GM06990 (cell line): ENCODE measurements around the gene LRRC26.
A peak's percentile ranks its signal among the peaks of the same experiment; 100 is the strongest.

Experiments
- DNase-seq: peaks from one replicate; pipeline ENCODE4 v3.0.0-alpha.2; 2011; ENCODE audit not compliant: insufficient read length; ENCODE audit errors: extremely low read depth
- H3K27me3 ChIP-seq: replicated peaks from 2 replicates; pipeline ENCODE4 v1.6.0; 2011; ENCODE audit warnings: low read length; ENCODE audit not compliant: control insufficient read depth, insufficient read depth
- H3K36me3 ChIP-seq: 2 replicates; pipeline ENCODE4 v1.5.1; 2011; ENCODE audit warnings: low read length; ENCODE audit not compliant: control insufficient read depth, insufficient read depth
- H3K4me3 ChIP-seq: replicated peaks from 2 replicates; pipeline ENCODE4 v1.5.1; 2011; ENCODE audit warnings: low read depth, mild to moderate bottlenecking, control low read depth, low read length
- TF ChIP-seq, protein P1 (sequence below): IDR thresholded peaks from 2 replicates; pipeline ENCODE4 v1.5.1; 2011; ENCODE audit warnings: low read length, control low read depth, mild to moderate bottlenecking, inconsistent platforms; ENCODE audit not compliant: insufficient read depth, poor library complexity, severe bottlenecking

Gene LRRC26

DNA sequence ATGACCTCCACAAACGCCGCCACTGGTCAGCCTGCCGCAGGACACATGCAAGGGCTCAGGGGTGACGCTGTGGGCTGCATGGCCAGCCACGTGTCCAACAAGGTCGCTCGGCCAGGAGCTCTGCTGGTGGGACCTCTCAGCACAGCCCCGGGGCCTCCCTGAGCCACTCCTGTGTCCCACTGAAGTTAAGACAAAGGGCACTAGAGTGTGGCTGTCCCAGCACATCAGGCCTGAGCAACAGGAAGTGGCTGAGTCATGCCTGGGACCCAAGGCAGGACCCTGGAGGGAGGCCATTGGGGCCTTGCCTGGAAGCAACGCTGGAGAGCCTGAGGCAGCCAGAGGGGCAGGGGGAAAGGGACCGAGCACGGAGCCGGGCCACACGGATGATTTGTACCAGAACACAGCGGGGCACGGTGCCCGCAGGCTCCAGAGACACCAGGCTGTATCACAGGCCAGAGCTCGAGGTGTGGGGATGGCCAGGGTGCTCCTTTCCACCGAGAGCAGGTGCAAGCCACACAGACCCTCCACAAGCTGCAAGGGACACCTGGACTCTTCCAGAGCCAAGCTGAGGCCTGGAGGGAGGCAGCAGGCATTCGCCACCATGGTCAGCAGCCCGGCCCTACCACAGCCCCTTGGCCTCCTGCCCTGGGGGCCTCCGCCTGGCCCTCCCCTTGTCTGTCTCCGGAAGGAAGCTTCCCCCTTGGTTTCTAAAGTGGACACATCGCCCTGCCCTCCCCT lies 8.5 kb upstream of the LRRC26 start:
- TF ChIP-seq, protein P1, sequence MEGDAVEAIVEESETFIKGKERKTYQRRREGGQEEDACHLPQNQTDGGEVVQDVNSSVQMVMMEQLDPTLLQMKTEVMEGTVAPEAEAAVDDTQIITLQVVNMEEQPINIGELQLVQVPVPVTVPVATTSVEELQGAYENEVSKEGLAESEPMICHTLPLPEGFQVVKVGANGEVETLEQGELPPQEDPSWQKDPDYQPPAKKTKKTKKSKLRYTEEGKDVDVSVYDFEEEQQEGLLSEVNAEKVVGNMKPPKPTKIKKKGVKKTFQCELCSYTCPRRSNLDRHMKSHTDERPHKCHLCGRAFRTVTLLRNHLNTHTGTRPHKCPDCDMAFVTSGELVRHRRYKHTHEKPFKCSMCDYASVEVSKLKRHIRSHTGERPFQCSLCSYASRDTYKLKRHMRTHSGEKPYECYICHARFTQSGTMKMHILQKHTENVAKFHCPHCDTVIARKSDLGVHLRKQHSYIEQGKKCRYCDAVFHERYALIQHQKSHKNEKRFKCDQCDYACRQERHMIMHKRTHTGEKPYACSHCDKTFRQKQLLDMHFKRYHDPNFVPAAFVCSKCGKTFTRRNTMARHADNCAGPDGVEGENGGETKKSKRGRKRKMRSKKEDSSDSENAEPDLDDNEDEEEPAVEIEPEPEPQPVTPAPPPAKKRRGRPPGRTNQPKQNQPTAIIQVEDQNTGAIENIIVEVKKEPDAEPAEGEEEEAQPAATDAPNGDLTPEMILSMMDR, result no peak
- no peak overlapping the region for H3K4me3 ChIP-seq
- no peak for DNase-seq
- H3K36me3 ChIP-seq, result peaks cover 24% of the 10 kb centered on the region
- no peaks in the 10 kb centered on the region; the same call in 1 of the 2 replicates for H3K27me3 ChIP-seq

DNA sequence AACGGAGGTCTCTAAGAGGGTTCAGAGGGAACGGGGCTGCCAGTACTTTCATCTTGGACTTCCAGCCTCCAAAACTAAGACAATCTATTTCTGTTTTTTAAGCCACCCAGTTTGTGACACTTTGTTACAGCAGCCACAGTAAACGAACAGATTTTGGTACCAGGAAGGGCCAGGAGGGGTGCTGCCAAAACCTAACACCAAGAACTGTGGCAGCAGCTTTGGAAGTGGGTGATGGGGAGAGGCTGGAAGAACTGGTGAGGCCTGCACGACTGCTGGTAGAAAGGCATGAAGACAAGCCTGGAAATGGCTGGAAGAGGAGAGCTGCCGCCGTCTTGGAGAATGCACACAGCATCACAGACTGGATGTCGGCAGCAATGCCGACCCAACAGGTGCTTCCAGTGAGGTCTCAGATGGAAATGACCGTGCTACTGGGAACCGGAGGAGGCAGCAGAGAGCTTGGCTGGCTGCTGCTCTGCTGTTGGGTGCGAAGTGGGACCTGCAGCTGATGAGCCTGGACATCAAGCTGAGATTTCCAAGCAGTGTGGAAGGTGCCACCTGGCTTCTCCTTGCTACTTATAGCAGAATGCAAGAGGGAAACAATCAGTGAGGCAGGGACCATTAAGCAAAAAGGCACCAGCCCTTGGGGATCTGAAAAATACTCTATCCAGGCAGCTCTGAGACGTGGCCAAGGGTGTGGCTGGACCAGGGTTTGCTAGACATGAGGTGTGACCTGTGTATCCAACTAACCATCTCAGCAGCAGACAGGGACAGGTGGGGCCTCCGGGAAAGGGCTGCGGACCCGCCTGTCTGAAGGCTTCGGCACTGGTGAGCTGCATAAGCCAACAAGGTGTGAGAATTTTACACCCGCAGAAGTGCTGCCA lies 6.7 kb upstream of the LRRC26 start:
- Histone ChIP-seq H3K27me3 (no peaks in the 10 kb centered on the region; the same call in 1 of the 2 replicates), H3K4me3 (no peak overlapping the region), H3K36me3 (peaks cover 15% of the 10 kb centered on the region)
- no peak for DNase-seq
- TF ChIP-seq, protein P1, result peak; percentile 48

DNA sequence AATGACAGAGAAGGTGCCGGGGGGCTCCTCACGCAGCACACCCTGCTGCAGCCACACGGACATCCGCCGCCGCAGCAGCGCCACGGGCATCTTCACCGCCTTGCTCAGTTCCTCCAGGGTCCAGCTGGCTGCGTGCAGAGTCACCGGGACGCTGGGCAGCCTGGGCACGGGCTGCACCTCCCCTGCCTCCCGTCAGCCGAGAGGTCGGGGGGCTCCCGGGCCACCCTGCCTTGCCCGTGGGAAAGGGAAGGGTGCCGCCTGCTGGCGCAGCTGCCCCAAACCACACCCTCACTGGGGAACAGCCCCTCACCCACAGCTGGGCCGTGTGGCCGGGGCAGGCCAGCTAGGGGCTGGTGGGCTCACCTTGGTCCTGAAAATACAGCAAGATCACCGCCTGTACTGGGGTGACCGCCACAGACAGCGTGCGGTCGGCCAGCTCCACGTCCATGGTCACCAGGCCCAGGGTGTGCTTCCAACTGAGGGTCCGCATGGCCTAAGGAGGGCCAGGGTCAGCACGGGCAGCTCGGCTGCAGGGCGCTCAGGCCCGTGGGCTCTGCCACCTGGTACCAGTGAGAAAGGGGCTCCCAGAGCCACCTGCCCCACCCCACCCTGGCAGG lies 5.6 kb upstream of the LRRC26 start:
- Histone ChIP-seq H3K4me3 (no peak overlapping the region), H3K27me3 (no peaks in the 10 kb centered on the region; the same call in 1 of the 2 replicates), H3K36me3 (peaks cover 9% of the 10 kb centered on the region)
- no peak for DNase-seq
- TF ChIP-seq, protein P1, result peak; percentile 42

DNA sequence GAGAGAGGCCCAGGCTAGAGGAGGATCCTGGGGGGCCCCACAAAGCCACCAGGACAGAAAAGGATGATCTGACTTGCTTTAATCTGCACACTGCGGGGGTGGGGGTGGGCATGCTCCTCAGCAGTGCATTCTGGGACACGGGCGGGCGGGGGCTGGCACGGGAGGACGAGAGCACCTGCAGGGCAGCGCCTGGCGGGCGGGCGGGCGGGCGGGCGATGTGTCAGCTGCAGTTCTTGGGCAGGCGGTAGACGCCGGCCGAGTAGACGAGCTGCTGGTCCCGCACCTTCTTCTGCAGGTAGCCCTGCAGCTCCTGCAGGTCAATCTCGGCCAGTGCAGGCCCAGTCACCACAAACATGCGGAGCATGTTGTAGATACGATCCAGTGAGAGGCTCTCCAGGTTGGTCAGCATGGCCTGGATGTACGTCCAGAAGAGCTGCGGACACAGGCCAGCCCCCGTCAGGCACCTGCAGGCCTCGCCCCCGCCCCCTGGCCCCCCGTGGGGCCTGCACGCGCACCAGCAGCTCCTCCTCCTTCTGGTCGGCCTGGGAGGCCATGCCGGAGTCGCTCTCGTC lies 5.0 kb upstream of the LRRC26 start:
- Histone ChIP-seq H3K4me3 (no peak overlapping the region), H3K27me3 (no peaks in the 10 kb centered on the region; the same call in 1 of the 2 replicates), H3K36me3 (peaks cover 5% of the 10 kb centered on the region)
- no peak for DNase-seq
- TF ChIP-seq, protein P1, result no peak

DNA sequence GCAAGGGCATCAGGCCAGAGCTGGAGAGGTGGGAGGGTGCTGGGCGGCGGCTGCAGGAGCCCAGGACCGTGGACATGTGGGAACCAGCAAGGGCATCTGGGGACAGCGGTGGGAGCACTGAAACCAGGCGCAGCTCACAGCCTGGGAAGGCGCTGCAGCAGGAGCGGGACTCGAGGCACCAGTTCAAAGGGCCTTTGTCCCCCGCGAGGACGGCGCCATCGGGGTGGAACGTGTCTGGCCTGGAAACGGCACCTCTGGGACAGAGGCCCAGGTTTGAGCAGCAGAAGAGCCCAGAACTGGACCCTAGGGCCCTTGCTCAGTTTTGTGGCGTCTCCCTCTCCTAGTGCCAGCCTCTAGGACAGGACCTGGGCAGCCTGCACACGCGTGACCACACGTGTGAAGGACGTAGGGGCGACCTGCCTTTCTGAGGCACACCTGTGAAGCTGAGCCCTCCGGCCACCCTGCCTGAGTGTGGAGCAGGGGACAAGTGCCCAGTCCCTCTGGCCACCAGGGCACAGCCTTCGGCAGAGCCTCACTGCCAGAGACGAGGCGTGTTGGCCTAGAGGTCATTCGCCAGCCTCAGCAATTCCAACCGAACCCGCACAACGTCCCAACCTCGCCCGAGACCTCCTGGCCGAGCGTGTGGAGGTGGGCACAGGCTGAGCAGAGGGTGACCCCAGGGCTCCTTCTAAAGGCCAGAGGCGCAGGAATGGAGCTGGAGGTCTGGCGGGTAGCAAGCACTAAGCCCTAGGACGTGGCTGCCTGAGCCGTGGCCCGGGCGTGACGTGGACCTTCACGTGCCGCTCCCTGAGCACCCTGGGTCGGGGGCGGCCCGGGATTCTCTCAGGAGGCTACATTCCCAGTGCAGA lies 4.2 kb upstream of the LRRC26 start:
- Histone ChIP-seq H3K4me3 (no peak overlapping the region), H3K27me3 (no peaks in the 10 kb centered on the region; the same call in 1 of the 2 replicates), H3K36me3 (peaks cover 2% of the 10 kb centered on the region)
- TF ChIP-seq, protein P1, result no peak
- no peak for DNase-seq
